GM19452 (cell line): Measurements from ENCODE around the gene AIRE.
"Not testable (repeated sequence)": the region's sequence is repeated elsewhere in the genome, so short reads cannot be mapped to it uniquely, and the experiment has no call there.

Experiments used
- ATAC-seq: cut with Tn5 transposase; IDR thresholded peaks from one replicate; pipeline ENCODE4 v1.9.1; 2021; ENCODE audit not compliant: unreplicated experiment

The AIRE gene

DNA sequence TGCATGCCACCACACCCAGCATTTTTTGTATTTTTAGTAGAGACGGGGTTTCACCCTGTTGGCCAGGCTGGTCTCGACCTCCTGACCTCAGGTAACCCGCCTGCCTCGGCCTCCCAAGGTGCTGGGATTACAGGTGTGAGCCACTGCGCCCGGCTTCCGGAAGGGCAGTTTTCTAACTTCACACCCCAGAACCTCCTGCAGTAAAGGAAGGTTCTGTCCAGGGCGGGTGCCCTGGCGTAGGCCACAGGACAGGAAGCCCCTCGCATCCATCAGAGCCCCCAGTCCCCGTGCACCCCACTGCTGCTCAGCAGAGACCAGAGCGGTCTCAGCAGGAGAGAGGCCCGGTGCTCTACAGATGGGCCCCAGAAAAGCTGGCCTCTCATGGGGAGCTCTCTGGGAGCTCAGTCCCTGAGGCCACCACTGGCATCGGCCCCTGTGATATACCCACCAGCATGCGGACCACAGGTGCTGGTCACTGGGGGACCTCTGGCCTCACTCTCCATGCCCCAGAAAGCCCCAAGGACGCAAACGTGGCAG is 19.9 kb upstream of the AIRE start:
- no peak for ATAC-seq

DNA sequence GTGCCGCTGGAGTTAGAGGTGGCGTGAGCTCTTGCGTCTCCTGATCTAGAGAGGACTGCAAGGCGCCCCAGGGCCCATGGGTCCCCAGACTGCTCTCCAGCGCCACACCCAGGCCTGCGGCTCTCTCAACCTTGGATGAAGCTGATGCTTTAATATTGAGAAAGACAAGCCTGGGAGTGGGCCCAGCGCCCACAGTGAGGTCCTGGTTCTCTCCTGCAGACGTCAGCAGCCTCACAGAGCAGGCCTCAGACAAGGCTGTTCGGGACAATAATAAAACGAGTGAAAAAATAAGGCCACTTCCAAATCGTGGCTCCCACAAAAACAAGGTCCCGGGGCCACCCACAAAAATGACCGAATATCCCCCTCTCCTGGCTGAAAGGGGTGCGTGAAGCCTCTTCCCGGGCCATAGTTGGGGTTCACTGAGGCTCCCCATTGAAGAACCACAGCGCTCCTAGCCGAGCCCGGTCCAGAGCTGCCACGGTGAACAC is 18.0 kb upstream of the AIRE start:
- ATAC-seq, result no peak

DNA sequence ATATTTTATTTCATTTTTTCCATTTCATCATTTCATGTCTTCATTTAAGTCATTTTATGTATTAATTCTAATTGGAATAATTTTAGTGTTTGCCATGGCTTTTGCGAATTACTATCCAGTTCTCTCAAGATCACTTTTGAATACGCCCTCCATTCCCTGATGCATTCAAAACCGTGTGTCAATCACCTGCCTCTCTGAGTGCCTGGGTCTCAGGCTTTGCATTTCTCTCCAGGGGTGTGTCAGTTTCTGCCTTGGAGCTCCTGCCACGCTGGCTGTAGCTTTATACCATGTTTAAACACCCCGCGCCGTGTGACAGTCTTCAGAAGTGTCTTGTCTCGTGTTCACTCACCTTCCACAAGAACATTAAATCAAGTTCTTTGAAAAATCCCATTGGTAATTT is 16.6 kb upstream of the AIRE start:
- ATAC-seq, result no peak

DNA sequence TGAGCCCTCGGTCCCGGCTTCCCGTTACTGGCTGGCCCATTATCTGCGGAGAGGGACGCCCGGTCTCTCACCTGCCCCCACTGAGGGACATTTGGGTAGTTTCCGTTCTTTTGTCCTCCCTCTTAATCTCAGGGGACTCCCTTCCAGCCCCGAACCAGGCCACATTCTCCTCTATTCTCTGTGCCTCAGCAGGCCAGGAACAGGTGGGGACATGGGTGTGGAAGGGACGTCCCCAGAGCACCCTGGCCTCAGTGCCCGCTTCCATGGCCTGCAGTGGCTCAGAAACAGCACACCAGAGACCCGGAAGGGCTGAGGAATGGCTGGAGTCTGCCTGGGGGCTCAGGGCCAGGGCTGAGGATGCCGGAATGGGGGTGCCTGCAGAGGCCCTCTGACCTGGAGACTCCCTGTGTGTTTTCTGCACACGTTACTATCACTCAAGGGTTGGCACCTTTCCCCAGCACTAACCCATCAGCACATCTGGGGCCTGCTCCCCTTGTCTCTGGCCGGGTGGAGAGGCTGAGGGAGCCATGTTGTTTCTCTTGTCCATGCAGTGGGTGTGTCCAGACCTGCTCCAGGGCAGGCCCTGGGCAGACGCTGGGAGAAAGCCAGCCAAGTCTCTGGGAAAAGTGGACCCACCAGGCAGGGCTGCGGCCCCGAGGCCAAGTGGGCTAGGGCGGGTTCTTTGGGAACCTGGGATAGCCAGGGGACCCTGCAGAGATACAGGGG is 14.0 kb upstream of the AIRE start:
- ATAC-seq, result no peak

DNA sequence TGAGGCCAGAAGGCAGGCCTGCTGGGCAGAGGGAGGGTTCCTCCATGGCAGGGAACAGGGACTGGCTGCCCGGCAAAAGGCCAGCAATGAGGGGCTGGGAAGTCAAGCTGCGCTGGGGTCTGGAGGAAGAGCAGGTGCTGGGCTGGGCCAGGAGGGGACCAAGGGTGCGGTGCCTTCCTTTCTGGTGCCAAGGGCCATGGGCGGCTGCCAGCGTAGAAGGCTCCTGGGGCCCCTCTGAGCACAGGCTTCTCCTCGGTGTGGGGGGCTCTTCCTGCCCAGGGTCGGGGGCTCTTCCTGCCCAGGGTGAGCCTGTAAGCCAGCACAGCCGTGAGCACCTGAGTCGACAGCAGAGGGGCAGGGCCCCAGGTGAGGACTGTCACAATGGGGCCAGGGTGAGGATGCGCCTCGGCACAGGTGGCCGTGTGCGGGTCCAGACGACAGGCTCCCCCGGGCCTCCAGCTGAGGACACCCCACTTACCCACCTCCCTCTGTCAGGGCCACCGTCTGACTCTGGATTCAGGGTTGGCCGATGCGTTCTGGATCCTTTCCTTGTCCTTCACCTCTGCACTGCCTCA is 13.3 kb upstream of the AIRE start:
- ATAC-seq, result no peak

DNA sequence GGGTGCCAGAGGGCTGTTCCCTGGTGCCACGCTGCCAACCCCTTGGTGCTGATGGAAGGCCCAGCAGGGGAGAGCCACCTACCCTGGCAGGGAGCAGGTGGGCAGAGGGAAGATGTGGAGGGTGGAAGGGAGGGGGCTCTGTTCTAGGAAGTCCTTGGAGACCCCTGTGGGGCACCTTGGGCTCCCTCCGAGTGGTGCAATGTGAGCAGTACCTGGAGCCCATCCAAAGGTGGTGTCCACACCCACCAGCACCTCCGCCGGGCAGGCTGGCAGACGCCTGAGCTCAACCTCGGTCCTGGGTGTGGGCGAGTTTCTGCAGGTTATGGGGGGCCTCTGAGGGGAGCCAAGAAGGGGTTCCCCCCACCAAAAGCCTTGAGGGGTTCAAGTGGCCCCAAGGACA is 12.6 kb upstream of the AIRE start:
- no peak for ATAC-seq

DNA sequence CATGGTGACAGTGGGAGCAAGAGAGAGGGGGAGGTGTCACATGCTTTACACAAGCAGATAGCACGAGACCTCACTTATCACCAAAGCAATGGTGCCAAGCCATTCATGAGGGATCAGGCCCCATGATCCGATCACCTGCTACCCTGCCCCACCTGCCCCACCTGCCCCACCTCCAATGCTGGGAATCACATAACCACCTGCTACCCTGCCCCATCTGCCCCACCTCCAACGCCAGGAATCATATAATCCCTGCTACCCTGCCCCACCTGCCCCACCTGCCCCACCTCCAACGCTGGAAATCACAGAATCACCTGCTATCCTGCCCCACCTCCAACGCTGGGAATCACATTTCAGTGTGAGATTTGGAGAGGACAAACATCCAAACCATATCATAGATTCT is 10.6 kb upstream of the AIRE start:
- no peak for ATAC-seq

DNA sequence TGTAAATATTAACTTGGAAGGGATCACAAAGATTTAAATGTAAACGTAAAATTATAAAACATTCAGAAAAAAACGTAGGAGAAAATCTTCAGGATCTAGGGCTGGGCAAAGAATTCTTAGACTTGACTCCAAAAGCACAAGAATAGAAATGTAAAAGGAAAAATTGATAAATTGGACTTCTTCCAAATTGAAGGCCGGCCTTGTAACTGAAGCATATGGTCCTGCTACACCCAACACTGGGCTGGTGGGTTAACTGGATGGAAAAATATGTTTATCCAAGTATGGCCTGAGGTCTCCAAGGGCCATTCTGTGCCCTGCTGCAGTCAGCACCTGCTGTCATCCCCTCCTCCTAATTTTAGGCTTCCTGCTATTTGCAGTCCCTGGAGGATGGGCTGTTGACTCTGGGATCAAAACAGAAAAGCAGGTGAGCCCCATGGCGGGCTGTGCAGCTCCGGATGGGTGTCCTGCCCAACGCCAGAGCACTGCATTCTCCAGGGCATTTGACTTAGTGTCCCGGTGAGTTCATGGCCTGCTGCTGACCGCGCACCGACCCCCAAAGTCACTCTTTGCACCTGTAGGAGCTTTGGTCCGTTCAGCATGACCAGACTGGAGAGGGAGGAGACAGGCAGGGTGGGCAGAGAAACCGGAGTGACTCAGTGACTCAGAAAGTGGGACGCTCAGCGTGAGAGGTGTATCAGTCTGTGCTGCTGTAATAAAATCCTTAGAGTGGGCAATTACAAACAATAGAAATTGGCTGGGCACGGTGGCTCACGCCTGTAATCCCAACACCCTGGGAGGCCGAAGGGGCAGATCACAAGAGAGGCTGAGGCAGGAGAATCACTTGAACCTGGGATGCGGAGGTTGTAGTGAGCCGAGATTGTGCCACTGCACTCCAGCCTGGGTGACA is 6.1 kb upstream of the AIRE start:
- ATAC-seq, result no peak

DNA sequence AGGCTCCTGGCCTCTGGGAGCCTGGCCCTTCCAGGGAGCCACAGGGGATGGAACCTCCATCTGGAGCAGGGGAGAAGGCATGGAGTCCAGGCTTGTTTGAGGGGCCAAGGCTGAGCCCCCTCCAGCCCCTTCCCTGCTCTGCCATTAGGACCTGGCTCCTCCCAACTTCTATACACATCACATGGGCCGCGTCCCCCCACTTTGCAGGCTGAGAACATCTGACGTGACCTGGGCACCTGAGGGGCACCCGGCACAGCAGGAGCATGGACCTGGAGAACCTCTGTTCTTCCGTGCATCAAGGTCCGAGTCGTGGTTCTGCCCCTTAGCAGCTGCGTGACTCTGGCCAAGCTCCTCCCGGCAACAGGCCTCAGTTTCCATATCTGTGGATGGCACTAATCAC is 3.9 kb upstream of the AIRE start:
- ATAC-seq, result no peak

DNA sequence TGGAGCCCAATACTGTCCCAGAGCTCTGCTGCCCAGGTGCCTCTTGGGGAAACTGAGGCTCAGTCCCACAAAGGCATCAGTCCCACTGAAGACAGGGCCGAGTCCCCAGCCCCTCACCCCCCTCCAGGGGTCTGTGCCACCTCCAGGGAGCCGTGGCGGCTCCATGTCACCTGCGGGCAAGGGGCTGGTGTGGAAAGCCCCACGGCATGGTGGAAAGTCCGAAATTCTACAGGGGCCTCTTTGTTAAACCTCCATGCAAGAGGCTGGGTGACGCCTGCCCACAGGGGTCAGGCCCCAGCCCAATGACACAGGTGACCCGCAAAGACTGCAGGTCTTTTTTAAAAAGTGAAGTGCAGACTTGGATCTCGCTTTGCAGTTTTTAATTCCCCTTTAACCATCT is 3.3 kb upstream of the AIRE start:
- no peak for ATAC-seq

DNA sequence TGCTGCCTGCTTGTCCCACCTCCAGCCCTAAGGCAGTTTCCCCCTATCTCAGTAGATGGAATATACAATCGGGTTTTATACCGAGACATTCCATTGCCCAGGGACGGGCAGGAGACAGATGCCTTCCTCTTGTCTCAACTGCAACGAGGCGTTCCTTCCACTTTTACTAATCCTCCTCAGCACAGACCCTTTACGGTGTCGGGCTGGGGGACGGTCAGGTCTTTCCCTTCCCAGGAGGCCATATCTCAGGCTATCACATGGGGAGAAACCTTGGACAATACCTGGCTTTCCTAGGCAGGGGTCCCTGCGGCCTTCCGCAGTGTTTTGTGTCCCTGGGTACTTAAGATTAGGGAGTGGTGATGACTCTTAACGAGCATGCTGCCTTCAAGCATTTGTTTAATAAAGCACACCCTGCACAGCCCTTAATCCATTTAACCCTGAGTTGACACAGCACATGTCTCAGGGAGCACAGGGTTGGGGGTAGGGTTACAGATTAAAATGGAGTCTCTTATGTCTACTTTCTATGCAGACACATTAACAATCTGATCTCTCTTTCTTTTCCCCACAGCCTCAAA is 2.4 kb upstream of the AIRE start:
- not testable (repeated sequence) for ATAC-seq

DNA sequence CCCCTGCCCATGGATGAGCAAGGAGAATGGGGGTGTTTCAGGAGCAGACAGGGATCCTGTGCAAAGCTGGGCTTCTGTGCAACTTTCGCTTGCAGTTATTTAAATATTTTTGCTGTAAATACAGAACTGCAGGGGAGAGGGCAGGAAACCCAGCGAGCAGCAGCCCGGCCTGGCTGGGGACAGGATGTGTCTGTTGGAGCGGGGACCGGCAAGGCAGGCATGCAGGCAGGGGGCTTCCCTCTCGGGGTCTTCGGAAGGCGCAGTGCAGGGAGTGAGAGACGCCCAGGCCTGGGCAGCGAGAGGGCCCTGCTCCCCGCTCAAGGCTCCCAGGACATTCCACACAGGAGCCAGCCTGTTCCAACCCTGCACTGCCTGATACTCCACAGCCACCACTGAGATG is 1.7 kb upstream of the AIRE start:
- no peak for ATAC-seq

DNA sequence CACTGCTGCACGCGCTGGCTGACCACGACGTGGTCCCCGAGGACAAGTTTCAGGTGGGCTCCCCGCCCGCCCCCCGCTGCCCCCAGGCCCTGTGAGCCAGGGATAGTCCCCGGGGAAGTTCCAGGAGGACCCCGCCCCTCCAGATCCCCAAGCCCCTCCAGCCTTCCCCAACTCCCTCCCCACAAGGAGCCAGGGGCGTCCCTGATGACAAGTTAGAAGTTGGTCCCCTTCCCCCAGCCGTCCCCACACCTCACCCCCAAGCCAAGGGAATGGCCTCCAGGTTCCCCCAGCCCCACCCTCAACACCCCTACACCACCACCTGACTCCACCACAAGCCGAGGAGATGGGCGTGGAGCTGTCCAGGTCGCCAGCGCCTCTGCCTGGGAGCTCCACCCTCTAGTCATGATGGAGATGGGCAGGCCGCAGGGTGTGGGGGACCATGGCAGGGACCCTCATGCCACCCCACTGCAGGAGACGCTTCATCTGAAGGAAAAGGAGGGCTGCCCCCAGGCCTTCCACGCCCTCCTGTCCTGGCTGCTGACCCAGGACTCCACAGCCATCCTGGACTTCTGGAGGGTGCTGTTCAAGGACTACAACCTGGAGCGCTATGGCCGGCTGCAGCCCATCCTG is 525 bp downstream of the AIRE start:
- ATAC-seq, result no peak

DNA sequence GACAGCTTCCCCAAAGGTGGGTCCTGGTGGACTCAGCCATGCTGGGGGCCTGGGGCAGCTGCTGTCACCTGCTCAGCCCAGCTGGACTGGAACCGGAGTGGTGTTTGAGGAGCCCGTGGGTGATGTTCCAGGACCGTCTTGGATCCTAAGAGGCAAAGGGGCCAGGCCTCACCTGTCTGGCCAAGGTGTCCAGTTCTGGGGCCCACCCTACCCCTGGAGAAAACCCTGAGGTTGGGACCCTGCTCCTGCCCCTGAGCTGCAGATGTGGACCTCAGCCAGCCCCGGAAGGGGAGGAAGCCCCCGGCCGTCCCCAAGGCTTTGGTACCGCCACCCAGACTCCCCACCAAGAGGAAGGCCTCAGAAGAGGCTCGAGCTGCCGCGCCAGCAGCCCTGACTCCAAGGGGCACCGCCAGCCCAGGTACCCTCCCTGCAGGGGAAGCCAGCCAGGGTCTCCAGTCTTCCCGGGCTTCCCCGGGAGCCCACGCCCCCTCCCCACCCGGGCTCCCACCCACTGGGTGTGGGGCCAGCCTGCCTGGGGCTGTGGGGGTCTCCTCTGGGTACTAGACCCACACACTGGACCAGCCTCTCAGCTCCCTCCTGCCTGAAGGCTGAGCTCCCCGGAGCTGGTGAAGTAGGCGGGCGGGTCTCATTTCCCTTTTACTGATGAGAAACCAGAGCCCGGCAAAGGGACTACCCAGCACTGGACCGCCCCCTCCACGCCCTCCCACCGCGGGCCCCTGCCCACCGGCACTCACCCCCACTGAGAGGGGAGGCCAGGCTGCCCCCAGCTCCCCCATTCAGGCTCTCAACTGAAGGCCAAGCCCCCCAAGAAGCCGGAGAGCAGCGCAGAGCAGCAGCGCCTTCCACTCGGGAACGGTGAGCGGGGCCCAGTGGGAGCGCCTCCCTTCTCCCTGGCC is 1.3 kb downstream of the AIRE start:
- ATAC-seq, result no peak

DNA sequence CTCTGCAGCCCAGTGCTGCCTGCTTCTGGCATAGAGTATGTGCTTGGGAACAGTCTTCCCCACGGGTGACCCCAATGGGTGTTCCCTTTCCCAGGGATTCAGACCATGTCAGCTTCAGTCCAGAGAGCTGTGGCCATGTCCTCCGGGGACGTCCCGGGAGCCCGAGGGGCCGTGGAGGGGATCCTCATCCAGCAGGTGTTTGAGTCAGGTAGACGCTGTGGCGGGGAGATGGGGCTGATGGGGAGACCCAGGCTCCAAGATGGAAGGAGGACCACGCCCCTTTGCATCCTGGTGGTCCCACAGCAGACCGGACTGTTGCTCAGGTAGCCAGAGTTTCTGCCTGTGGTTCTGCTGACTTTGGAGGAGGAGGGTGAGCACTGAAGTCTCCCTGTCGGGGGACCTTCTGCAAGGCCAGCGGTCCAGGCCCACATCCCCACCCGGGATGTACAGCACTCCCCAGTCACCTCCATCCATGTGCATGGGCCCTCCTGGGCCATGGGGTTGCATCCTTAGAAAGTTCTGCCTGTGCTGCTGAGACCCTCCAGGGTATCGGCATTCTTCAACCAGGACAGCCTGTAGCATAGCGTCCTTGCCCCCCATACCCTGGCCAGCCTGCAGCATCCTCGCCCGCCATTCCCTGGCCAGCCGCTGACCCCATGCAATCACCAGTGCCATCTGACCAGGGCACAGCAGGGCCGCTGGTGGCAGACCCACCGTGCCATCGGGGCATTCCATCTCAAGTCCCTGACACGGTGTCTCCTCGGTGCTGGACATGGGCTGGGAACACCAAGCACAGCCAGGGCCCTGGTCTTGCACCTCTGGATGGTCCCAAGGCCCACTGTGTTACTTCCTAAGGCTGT is 2.8 kb downstream of the AIRE start:
- ATAC-seq, result no peak

DNA sequence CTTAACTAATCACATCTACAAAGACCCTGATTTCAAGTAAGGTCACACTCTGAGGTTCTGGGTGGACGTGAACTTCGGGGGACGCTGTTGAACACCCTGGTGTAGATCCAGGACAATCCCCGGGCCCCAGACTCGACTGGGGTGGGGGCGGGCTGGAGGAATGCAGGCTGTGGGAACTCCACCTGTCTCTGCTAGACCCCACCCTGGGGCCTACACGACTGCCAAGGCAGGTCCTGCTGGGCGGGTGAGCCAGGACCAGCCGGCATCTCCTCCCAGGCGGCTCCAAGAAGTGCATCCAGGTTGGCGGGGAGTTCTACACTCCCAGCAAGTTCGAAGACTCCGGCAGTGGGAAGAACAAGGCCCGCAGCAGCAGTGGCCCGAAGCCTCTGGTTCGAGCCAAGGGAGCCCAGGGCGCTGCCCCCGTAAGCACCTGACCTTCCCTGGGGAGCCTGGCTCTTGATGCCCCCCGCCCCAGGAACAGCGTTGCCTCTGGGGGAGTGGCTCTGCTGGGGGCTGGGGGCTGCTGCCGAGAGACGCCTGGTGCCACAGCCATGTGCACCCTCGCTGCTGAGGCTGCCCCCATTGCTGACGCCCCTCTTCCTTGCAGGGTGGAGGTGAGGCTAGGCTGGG is 3.8 kb downstream of the AIRE start:
- no peak for ATAC-seq

DNA sequence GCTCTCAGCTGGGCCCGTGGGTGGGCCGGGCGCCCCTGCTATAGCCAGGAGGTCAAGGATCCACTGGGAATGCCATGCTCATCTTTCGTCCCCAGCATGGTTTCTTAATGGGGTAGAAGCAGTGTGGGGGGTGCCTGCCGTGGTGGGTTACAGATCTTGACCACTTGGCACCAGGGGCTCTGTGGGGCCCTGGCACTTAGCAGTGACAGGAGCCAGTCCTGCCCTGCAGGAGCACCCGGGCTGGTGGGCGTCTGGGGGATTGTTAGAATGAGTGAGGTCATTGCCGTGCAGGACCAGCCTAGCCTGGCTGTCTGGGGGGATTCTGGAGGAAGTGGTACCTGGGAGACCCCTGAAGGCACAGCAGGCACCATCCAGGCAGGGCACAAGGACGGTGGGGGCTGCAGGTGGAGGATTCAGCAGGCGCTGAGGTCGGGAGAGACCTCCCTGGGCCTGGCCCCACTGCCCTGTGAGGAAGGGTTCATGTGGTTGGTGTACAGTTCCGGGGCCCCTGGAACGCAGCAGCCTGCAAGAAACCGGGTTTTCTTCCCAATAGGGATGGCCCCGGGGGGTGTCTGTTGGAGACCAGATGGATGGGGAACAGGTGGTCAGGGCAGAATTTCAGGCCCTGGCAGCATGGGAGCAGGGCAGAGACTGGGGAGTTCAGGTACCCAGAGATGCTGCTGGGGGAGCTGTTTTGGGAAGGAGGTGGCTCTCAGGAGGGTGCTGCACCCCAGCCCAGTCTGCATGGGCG is 4.8 kb downstream of the AIRE start:
- ATAC-seq, result no peak
